Kidney (tissue), 14 donors: ENCODE results near the gene ENOX1. TPM values are rescaled to one million over a fixed set of nuclear protein-coding genes. Genes with fewer than 3 reads are reported as not detected.

Experiments used
- DNase-seq, 5 donors: peaks; one replicate each; pipeline ENCODE4 v3.0.0-alpha.2; 2013 to 2020
- FAIRE-seq: peaks from 2 replicates; lab custom pipeline; 2012; peaks lifted over from hg19 to GRCh38; lab: Jason Lieb, UNC
- H3K27ac ChIP-seq, 2 donors: one replicate each; pipeline ENCODE4 v1.7.0; 2013; ENCODE audit warnings: low read depth in 2 of 2, low read length in 2 of 2, inconsistent platforms in 1 of 2
- H3K27me3 ChIP-seq: one replicate; pipeline ENCODE4 v1.7.1; 2013; ENCODE audit warnings: low read length, inconsistent platforms; ENCODE audit not compliant: control insufficient read depth, insufficient read depth
- H3K36me3 ChIP-seq, 3 donors: one replicate each; pipeline versions ENCODE4 v1.7.0 to v1.7.1; 2013; ENCODE audit warnings: low read length in 3 of 3, control low read depth in 1 of 3, inconsistent platforms in 1 of 3; ENCODE audit not compliant: insufficient read depth in 3 of 3, control insufficient read depth in 2 of 3
- H3K4me1 ChIP-seq, 3 donors: one replicate each; pipeline versions ENCODE4 v1.7.0 to v1.7.1; 2013; ENCODE audit warnings: low read length in 3 of 3, inconsistent platforms in 1 of 3, low read depth in 1 of 3; ENCODE audit not compliant: control insufficient read depth in 2 of 3, insufficient read depth in 2 of 3
- H3K4me3 ChIP-seq, 3 donors: one replicate each; pipeline versions ENCODE4 v1.7.0 to v1.8.1; 2013; ENCODE audit warnings: low read length in 3 of 3, control low read depth in 1 of 3, inconsistent platforms in 1 of 3
- H3K9ac ChIP-seq, 3 donors: one replicate each; pipeline versions ENCODE4 v1.7.0 to v1.7.1; 2013; ENCODE audit warnings: low read length in 3 of 3, control low read depth in 1 of 3, inconsistent platforms in 1 of 3
- H3K9me3 ChIP-seq, 3 donors: one replicate each; pipeline versions ENCODE4 v1.7.0 to v1.7.1; 2013; ENCODE audit warnings: low read length in 3 of 3, control low read depth in 1 of 3, inconsistent platforms in 1 of 3; ENCODE audit not compliant: control insufficient read depth in 2 of 3, insufficient read depth in 1 of 3
- CTCF ChIP-seq: IDR thresholded peaks from 3 replicates; pipeline ENCODE4 v1.5.1; 2012; ENCODE audit warnings: mild to moderate bottlenecking, moderate library complexity, borderline replicate concordance; ENCODE audit not compliant: insufficient read depth; ENCODE audit errors: extremely low read depth
- intact Hi-C: fragments of 100-400 bp; cut with DNase I; formaldehyde crosslinking; loops from one replicate; pipeline ENCODE4 v1.11.1; 2022
- polyA plus RNA-seq: library from polyadenylated mRNA; stranded (reverse); fragments of 350-450 nt; fragmentation: Illumina TruSeq; extraction: RNeasy Lipid Tissue Mini Kit (QIAGEN cat#74804); gene quantifications from one replicate; pipeline ENCODE4 v1.2.3, GENCODE V29; 2014; ENCODE audit warnings: low read depth, low replicate concordance; ENCODE audit not compliant: insufficient read depth
- total RNA-seq: library from RNA; stranded (reverse); fragmentation: NEBNext Ultra II Directional; extraction: Animal tissue kit (Norgen Biotek cat#: 25700); gene quantifications from one replicate; pipeline ENCODE4 v1.2.1, GENCODE V29; 2021
- donor health status: control.
- donor health status: control.
- donor health status: control.
- donor health status: control.
- donor health status: control.
- donor health status: DM: yes; HTN: yes; CAD: no.
- donor health status: Normal renal cell carcinoma (clear cell type).

Gene ENOX1
- total and polyA plus RNA-seq, 2 donors from 2014 or later = 4.9 to 6.8 TPM

GRCh38 chr13:43307921-43308433, 478.8 kb downstream of the ENOX1 start:
- no peak overlapping the region for H3K9ac ChIP-seq
- DNase-seq (peak; percentile 81 to 92 (median 89)), FAIRE-seq (peak; percentile 30)
- intact Hi-C loops = loop anchor here (10.0 kb wide), 1 partner anchor 497 kb away; no protein-coding TSS in a partner anchor
- TF ChIP-seq CTCF = no peak
- peak overlapping the region in 1 of 2 donors; percentile 40 for H3K27ac ChIP-seq
- H3K36me3 ChIP-seq = no peaks in the 10 kb centered on the region
- no peak overlapping the region for H3K4me3 ChIP-seq
- H3K4me1 ChIP-seq = peaks cover 0 to 3% (median 3%) of the 10 kb centered on the region in 3 donors
- no peaks in the 10 kb centered on the region for H3K27me3 ChIP-seq
- no peaks in the 10 kb centered on the region for H3K9me3 ChIP-seq

- no peak for FAIRE-seq
- no peak for DNase-seq
- H3K36me3 ChIP-seq = no peaks in the 10 kb centered on the region
- H3K27me3 ChIP-seq = no peaks in the 10 kb centered on the region
- TF ChIP-seq CTCF = no peak
- H3K4me3 ChIP-seq = no peak overlapping the region
- no peaks in the 10 kb centered on the region for H3K9me3 ChIP-seq
- H3K27ac ChIP-seq = no peak overlapping the region
- intact Hi-C loops = loop anchor here (10.0 kb wide), 1 partner anchor 497 kb away; no protein-coding TSS in a partner anchor
- H3K4me1 ChIP-seq = peaks cover 0 to 3% (median 3%) of the 10 kb centered on the region in 3 donors
- H3K9ac ChIP-seq = no peak overlapping the region
These were observed 479.4 kb downstream of the ENOX1 start for GRCh38 chr13:43307221-43307920.

- intact Hi-C loops = loop anchor here (10.0 kb wide), 1 partner anchor 498 kb away; no protein-coding TSS in a partner anchor
- H3K4me1 ChIP-seq = peaks cover 0 to 3% (median 3%) of the 10 kb centered on the region in 3 donors
- no peaks in the 10 kb centered on the region for H3K9me3 ChIP-seq
- no peaks in the 10 kb centered on the region for H3K27me3 ChIP-seq
- H3K27ac ChIP-seq = no peak overlapping the region
- H3K9ac ChIP-seq = no peak overlapping the region
- H3K36me3 ChIP-seq = no peaks in the 10 kb centered on the region
- no peak overlapping the region for H3K4me3 ChIP-seq
- FAIRE-seq = no peak
- TF ChIP-seq CTCF = no peak
- no peak for DNase-seq
These were observed 480.4 kb downstream of the ENOX1 start for GRCh38 chr13:43306372-43306771.
